ENCODE measurements around the gene CYP27C1. TPM values are rescaled to one million over a fixed set of nuclear protein-coding genes. Genes with fewer than 3 reads are reported as not detected.

CYP27C1 gene
- total and polyA plus RNA-seq, 9 of the 15 experiments (the other 6 are each of a cell fraction or from before 2014, with no cell fraction given), result not detected

GRCh38 chr2:127217470-127218325 lies 2.4 kb downstream of the CYP27C1 start:
- intact Hi-C loops (cut with micrococcal nuclease), result no loop called here
- 6% methylated on average over 13 of the region's 14 CpGs for WGBS (ENCODE audit: insufficient coverage, low coverage, missing lambda C conversion rate)
- no peak overlapping the region for H3K9ac ChIP-seq (ENCODE audit: insufficient read depth in 1 of 2, low read depth in 2 of 2, low read length in 2 of 2)
- peaks cover 0 to 9% of the 10 kb centered on the region in 2 experiments; a peak in 2 of 5 replicates for H3K4me1 ChIP-seq (replicated peaks in 1 of 2; ENCODE audit: control insufficient read depth in 2 of 2, insufficient read depth in 2 of 2, low read length in 2 of 2)
- no TSS peak for BruUV-seq (replicated peaks)
- no peak overlapping the region for H3K4me3 ChIP-seq
- H3K27me3 ChIP-seq (ENCODE audit: control insufficient read depth in 2 of 2, insufficient read depth in 2 of 2, low read length in 2 of 2), result peaks cover 16 to 36% of the 10 kb centered on the region in 2 experiments
- ATAC-seq (no peak), FAIRE-seq (no peak), DNase-seq (ENCODE audit: extremely low read depth in 1 of 4, low spot score in 3 of 4) (no peak)
- ChIA-PET POLR2A (interaction anchor here (1.0 to 1.2 kb wide), 2 partner anchors 13 to 16 kb away, joined by 3 to 7 read pairs; no protein-coding TSS in a partner anchor), CTCF (ENCODE audit: low intra/inter-chr PET ratio) (no interaction called here)
- no peaks in the 10 kb centered on the region for H3K36me3 ChIP-seq (ENCODE audit: control insufficient read depth, insufficient read depth, low read length)
- H3K27ac ChIP-seq (ENCODE audit: extremely low read depth, low read depth, low read length), result no peak overlapping the region
- in situ Hi-C loops (cut with MboI), result no loop called here
- no peak overlapping the region for H2AFZ ChIP-seq (ENCODE audit: low read depth, low read length)
- H3K9me1 ChIP-seq (ENCODE audit: control insufficient read depth, insufficient read depth, low read length), result no peaks in the 10 kb centered on the region
- no peaks in the 10 kb centered on the region for H3K9me3 ChIP-seq (replicated peaks; ENCODE audit: control insufficient read depth, insufficient read depth, low read depth, low read length)
- H4K20me1 ChIP-seq (replicated peaks; ENCODE audit: control insufficient read depth, insufficient read depth, low read length), result no peaks in the 10 kb centered on the region
- H3K79me2 ChIP-seq (ENCODE audit: control insufficient read depth, insufficient read depth, low read length), result no peaks in the 10 kb centered on the region
- H3K4me2 ChIP-seq (ENCODE audit: insufficient read depth, low read length), result no peak overlapping the region
- TF ChIP-seq, protein P1, sequence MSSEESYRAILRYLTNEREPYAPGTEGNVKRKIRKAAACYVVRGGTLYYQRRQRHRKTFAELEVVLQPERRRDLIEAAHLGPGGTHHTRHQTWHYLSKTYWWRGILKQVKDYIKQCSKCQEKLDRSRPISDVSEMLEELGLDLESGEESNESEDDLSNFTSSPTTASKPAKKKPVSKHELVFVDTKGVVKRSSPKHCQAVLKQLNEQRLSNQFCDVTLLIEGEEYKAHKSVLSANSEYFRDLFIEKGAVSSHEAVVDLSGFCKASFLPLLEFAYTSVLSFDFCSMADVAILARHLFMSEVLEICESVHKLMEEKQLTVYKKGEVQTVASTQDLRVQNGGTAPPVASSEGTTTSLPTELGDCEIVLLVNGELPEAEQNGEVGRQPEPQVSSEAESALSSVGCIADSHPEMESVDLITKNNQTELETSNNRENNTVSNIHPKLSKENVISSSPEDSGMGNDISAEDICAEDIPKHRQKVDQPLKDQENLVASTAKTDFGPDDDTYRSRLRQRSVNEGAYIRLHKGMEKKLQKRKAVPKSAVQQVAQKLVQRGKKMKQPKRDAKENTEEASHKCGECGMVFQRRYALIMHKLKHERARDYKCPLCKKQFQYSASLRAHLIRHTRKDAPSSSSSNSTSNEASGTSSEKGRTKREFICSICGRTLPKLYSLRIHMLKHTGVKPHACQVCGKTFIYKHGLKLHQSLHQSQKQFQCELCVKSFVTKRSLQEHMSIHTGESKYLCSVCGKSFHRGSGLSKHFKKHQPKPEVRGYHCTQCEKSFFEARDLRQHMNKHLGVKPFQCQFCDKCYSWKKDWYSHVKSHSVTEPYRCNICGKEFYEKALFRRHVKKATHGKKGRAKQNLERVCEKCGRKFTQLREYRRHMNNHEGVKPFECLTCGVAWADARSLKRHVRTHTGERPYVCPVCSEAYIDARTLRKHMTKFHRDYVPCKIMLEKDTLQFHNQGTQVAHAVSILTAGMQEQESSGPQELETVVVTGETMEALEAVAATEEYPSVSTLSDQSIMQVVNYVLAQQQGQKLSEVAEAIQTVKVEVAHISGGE (CRISPR knock-in tag; IDR thresholded peaks at IDR 0.05), result no peak
- no peak for TF ChIP-seq ILK (tag; IDR thresholded peaks at IDR 0.05; ENCODE audit: borderline replicate concordance, low read depth)
- TF ChIP-seq RNF2 (IDR thresholded peaks at IDR 0.05), result no peak
- no peak for TF ChIP-seq HNRNPUL1 (IDR thresholded peaks at IDR 0.05; ENCODE audit: low read length)
- no peak for TF ChIP-seq USF2 (CRISPR knock-in tag; IDR thresholded peaks at IDR 0.05)
- no peak for TF ChIP-seq MCM5 (IDR thresholded peaks at IDR 0.05; ENCODE audit: low read depth)
- TF ChIP-seq MLX (CRISPR knock-in tag; conservative IDR thresholded peaks at IDR 0.05), result no peak
- TF ChIP-seq MECOM (CRISPR knock-in tag; IDR thresholded peaks at IDR 0.05), result no peak
- no peak for TF ChIP-seq NCOA4 (IDR thresholded peaks at IDR 0.05; ENCODE audit: partially characterized antibody)
- TF ChIP-seq CREBBP (IDR thresholded peaks at IDR 0.05; ENCODE audit: low read depth, low read length), result no peak
- TF ChIP-seq PCBP2 (IDR thresholded peaks at IDR 0.05; ENCODE audit: low read depth, low read length, poor library complexity, severe bottlenecking), result no peak
- TF ChIP-seq EP400 (IDR thresholded peaks at IDR 0.05), result no peak
- TF ChIP-seq MTA1 (IDR thresholded peaks at IDR 0.05; ENCODE audit: borderline replicate concordance), result no peak
